Progenitor cell of endocrine pancreas (in vitro differentiated cells): Measurements from ENCODE around the gene GNB1L. TPM values are rescaled to one million over a fixed set of nuclear protein-coding genes. Genes with fewer than 3 reads are reported as not detected.

ENCODE experiments used
- DNase-seq: peaks from one replicate; pipeline ENCODE4 v3.0.0; 2021; ENCODE audit warnings: low spot score; ENCODE audit not compliant: unreplicated experiment
- H3K27ac Mint-ChIP-seq: 2 replicates; pipeline ENCODE4 v1.8.0; 2021; ENCODE audit warnings: mild to moderate bottlenecking, moderate library complexity, mixed read lengths
- H3K27me3 Mint-ChIP-seq: 2 replicates; pipeline ENCODE4 v1.8.0; 2021; ENCODE audit warnings: mixed read lengths
- H3K36me3 Mint-ChIP-seq: 2 replicates; pipeline ENCODE4 v1.8.0; 2022; ENCODE audit warnings: mixed read lengths; ENCODE audit not compliant: insufficient read depth
- H3K4me1 Mint-ChIP-seq: 2 replicates; pipeline ENCODE4 v1.8.0; 2021; ENCODE audit warnings: low read depth, mixed read lengths
- H3K4me3 Mint-ChIP-seq: 2 replicates; pipeline ENCODE4 v1.8.0; 2021; ENCODE audit warnings: low read depth, mild to moderate bottlenecking, moderate library complexity, mixed read lengths
- H3K9me3 Mint-ChIP-seq: 2 replicates; pipeline ENCODE4 v1.8.0; 2021; ENCODE audit warnings: low read depth, mixed read lengths
- CTCF ChIP-seq: fragments of 200-600 bp; sonication (generic); IDR thresholded peaks from one replicate; pipeline ENCODE4 v1.5.0; 2021; ENCODE audit warnings: antibody characterized with exemption, mild to moderate bottlenecking; ENCODE audit not compliant: unreplicated experiment
- total RNA-seq: library from RNA; stranded (reverse); gene quantifications from 2 replicates; pipeline ENCODE4 v1.2.1, GENCODE V29; 2021

The GNB1L gene
- total RNA-seq, 1 donor from 2014 or later = 9.9 TPM

- peak; percentile 51 for TF ChIP-seq CTCF
- H3K4me3 Mint-ChIP-seq = no peak overlapping the region
- H3K27me3 Mint-ChIP-seq = no peaks in the 10 kb centered on the region
- no peaks in the 10 kb centered on the region for H3K4me1 Mint-ChIP-seq
- H3K9me3 Mint-ChIP-seq = no peaks in the 10 kb centered on the region
- DNase-seq = no peak
- no peak overlapping the region for H3K27ac Mint-ChIP-seq
- H3K36me3 Mint-ChIP-seq = peaks cover 2% of the 10 kb centered on the region
Observed at GRCh38 chr22:19800761-19801244, 53.9 kb downstream of the GNB1L start.

DNA sequence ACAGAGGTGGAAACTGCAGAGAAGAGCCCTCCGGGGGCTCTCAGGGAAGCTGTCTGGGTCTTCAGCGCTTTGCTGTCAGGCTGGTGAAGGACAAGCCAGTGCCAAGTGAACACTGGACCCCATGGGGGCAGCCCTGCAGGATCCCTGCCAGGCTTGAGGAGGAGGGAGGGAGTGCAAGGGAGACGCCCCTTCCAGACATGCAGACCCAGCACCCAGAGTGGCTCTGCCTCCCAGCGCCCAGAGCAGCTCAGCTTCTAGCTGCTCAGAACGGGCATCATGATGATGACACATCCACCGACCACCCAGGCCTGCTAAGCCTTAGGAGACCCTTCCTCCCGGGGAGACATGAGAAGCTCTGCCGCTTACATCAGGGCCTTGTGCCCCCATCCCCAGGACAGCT lies 54.4 kb downstream of the GNB1L start:
- no peak for TF ChIP-seq CTCF
- no peak for DNase-seq
- Mint-ChIP-seq H3K4me3 (no peak overlapping the region), H3K4me1 (no peaks in the 10 kb centered on the region), H3K27me3 (no peaks in the 10 kb centered on the region), H3K9me3 (no peaks in the 10 kb centered on the region), H3K27ac (no peak overlapping the region), H3K36me3 (peaks cover 2% of the 10 kb centered on the region)

- no peaks in the 10 kb centered on the region for H3K9me3 Mint-ChIP-seq
- no peak for TF ChIP-seq CTCF
- peaks cover 2% of the 10 kb centered on the region for H3K36me3 Mint-ChIP-seq
- no peak for DNase-seq
- H3K4me3 Mint-ChIP-seq = no peak overlapping the region
- H3K27ac Mint-ChIP-seq = no peak overlapping the region
- H3K4me1 Mint-ChIP-seq = no peaks in the 10 kb centered on the region
- H3K27me3 Mint-ChIP-seq = no peaks in the 10 kb centered on the region
Observed at GRCh38 chr22:19799322-19800190, 55.1 kb downstream of the GNB1L start.

GRCh38 chr22:19798891-19799293 lies 55.8 kb downstream of the GNB1L start:
- Mint-ChIP-seq H3K9me3 (no peaks in the 10 kb centered on the region), H3K27me3 (no peaks in the 10 kb centered on the region), H3K36me3 (peaks cover 2% of the 10 kb centered on the region), H3K4me1 (no peaks in the 10 kb centered on the region), H3K4me3 (no peak overlapping the region), H3K27ac (no peak overlapping the region)
- no peak for TF ChIP-seq CTCF
- no peak for DNase-seq

GRCh38 chr22:19798003-19798665 lies 56.5 kb downstream of the GNB1L start:
- H3K4me3 Mint-ChIP-seq = no peak overlapping the region
- DNase-seq = no peak
- no peaks in the 10 kb centered on the region for H3K4me1 Mint-ChIP-seq
- peaks cover 2% of the 10 kb centered on the region for H3K36me3 Mint-ChIP-seq
- no peaks in the 10 kb centered on the region for H3K9me3 Mint-ChIP-seq
- no peak overlapping the region for H3K27ac Mint-ChIP-seq
- TF ChIP-seq CTCF = no peak
- no peaks in the 10 kb centered on the region for H3K27me3 Mint-ChIP-seq
